ENCODE measurements around the gene VAMP3.
"Not testable (repeated sequence)": the region's sequence is repeated elsewhere in the genome, so short reads cannot be mapped to it uniquely, and the experiment has no call there.

VAMP3 gene

GRCh38 chr1:7783826-7784491, 12.9 kb downstream of the VAMP3 start, which contains the start of gene PER3:
PER3 (plus strand) TSS chr1:7784291; CDS start chr1:7784878, 587 bp downstream.
- Histone ChIP-seq H3K9me3 (ENCODE audit: control insufficient read depth, low read length) (no peaks in the 10 kb centered on the region), H3K4me3 (ENCODE audit: extremely low read depth, insufficient read depth, low read length, poor library complexity, severe bottlenecking) (peak within 1 kb of the TSS; percentile 42), H3K27ac (ENCODE audit: low read depth, low read length, severe bottlenecking) (peak within 1 kb of the TSS; percentile 48), H3K4me1 (ENCODE audit: control insufficient read depth, insufficient read depth, low read length, poor library complexity, severe bottlenecking) (no peaks in the 10 kb centered on the region), H3K36me3 (ENCODE audit: control insufficient read depth, insufficient read depth, low read length) (peaks cover 31% of the 10 kb centered on the region)
- WGBS, 2 experiments (ENCODE audit: insufficient coverage in 2 of 2) = 1 to 2% methylated on average over 58 to 69 of the region's 90 CpGs

GRCh38 chr1:7784492-7785071, 13.5 kb downstream of the VAMP3 start:
- 63 to 80% methylated on average over 31 to 51 of the region's 52 CpGs for WGBS, 2 experiments (ENCODE audit: insufficient coverage in 2 of 2)
- H3K4me1 ChIP-seq (ENCODE audit: control insufficient read depth, insufficient read depth, low read length, poor library complexity, severe bottlenecking) = no peaks in the 10 kb centered on the region
- peaks cover 4% of the 10 kb centered on the region for H3K9me3 ChIP-seq (ENCODE audit: control insufficient read depth, low read length)
- H3K27ac ChIP-seq (ENCODE audit: low read depth, low read length, severe bottlenecking) = peak overlapping the region; percentile 48
- peak overlapping the region; percentile 30 for H3K4me3 ChIP-seq (ENCODE audit: extremely low read depth, insufficient read depth, low read length, poor library complexity, severe bottlenecking)
- peaks cover 31% of the 10 kb centered on the region for H3K36me3 ChIP-seq (ENCODE audit: control insufficient read depth, insufficient read depth, low read length)

GRCh38 chr1:7785108-7785507, 14.0 kb downstream of the VAMP3 start:
- Histone ChIP-seq H3K27ac (ENCODE audit: low read depth, low read length, severe bottlenecking) (no peak overlapping the region), H3K36me3 (ENCODE audit: control insufficient read depth, insufficient read depth, low read length) (peaks cover 30% of the 10 kb centered on the region), H3K4me1 (ENCODE audit: control insufficient read depth, insufficient read depth, low read length, poor library complexity, severe bottlenecking) (no peaks in the 10 kb centered on the region), H3K4me3 (ENCODE audit: extremely low read depth, insufficient read depth, low read length, poor library complexity, severe bottlenecking) (no peak overlapping the region), H3K9me3 (ENCODE audit: control insufficient read depth, low read length) (peaks cover 10% of the 10 kb centered on the region)
- 93 to 95% methylated on average over 6 of the region's 7 CpGs for WGBS, 2 experiments (ENCODE audit: insufficient coverage in 2 of 2)

GRCh38 chr1:7786795-7787194, 15.7 kb downstream of the VAMP3 start:
- Histone ChIP-seq H3K9me3 (ENCODE audit: control insufficient read depth, low read length) (peaks cover 25% of the 10 kb centered on the region), H3K27ac (ENCODE audit: low read depth, low read length, severe bottlenecking) (no peak overlapping the region), H3K4me1 (ENCODE audit: control insufficient read depth, insufficient read depth, low read length, poor library complexity, severe bottlenecking) (no peaks in the 10 kb centered on the region), H3K4me3 (ENCODE audit: extremely low read depth, insufficient read depth, low read length, poor library complexity, severe bottlenecking) (no peak overlapping the region), H3K36me3 (ENCODE audit: control insufficient read depth, insufficient read depth, low read length) (peaks cover 23% of the 10 kb centered on the region)
- WGBS, 2 experiments (ENCODE audit: insufficient coverage in 2 of 2) = 92 to 100% methylated on average over 3 to 4 of the region's 5 CpGs

GRCh38 chr1:7789828-7790227, 18.7 kb downstream of the VAMP3 start:
- WGBS, 2 experiments (ENCODE audit: insufficient coverage in 2 of 2) = 72 to 91% methylated on average over 4 of the region's 5 CpGs
- peaks cover 30% of the 10 kb centered on the region for H3K36me3 ChIP-seq (ENCODE audit: control insufficient read depth, insufficient read depth, low read length)
- peaks cover 36% of the 10 kb centered on the region for H3K9me3 ChIP-seq (ENCODE audit: control insufficient read depth, low read length)
- H3K27ac ChIP-seq (ENCODE audit: low read depth, low read length, severe bottlenecking) = no peak overlapping the region
- H3K4me1 ChIP-seq (ENCODE audit: control insufficient read depth, insufficient read depth, low read length, poor library complexity, severe bottlenecking) = no peaks in the 10 kb centered on the region
- no peak overlapping the region for H3K4me3 ChIP-seq (ENCODE audit: extremely low read depth, insufficient read depth, low read length, poor library complexity, severe bottlenecking)

GRCh38 chr1:7791027-7791426, 19.9 kb downstream of the VAMP3 start:
- not testable (repeated sequence) for H3K27ac ChIP-seq (ENCODE audit: low read depth, low read length, severe bottlenecking); H3K4me1 ChIP-seq (ENCODE audit: control insufficient read depth, insufficient read depth, low read length, poor library complexity, severe bottlenecking); H3K4me3 ChIP-seq (ENCODE audit: extremely low read depth, insufficient read depth, low read length, poor library complexity, severe bottlenecking)
- H3K36me3 ChIP-seq (ENCODE audit: control insufficient read depth, insufficient read depth, low read length) = peaks cover 27% of the 10 kb centered on the region
- peaks cover 36% of the 10 kb centered on the region for H3K9me3 ChIP-seq (ENCODE audit: control insufficient read depth, low read length)
- 88 to 100% methylated on average over 1 to 3 of the region's 3 CpGs for WGBS, 2 experiments (ENCODE audit: insufficient coverage in 2 of 2)

GRCh38 chr1:7795406-7795805, 24.3 kb downstream of the VAMP3 start:
- H3K4me3 ChIP-seq (ENCODE audit: extremely low read depth, insufficient read depth, low read length, poor library complexity, severe bottlenecking) = no peak overlapping the region
- peaks cover 23% of the 10 kb centered on the region for H3K9me3 ChIP-seq (ENCODE audit: control insufficient read depth, low read length)
- H3K4me1 ChIP-seq (ENCODE audit: control insufficient read depth, insufficient read depth, low read length, poor library complexity, severe bottlenecking) = no peaks in the 10 kb centered on the region
- WGBS, 2 experiments (ENCODE audit: insufficient coverage in 2 of 2) = 83 to 92% methylated on average over 9 of the region's 12 CpGs
- peaks cover 11% of the 10 kb centered on the region for H3K36me3 ChIP-seq (ENCODE audit: control insufficient read depth, insufficient read depth, low read length)
- H3K27ac ChIP-seq (ENCODE audit: low read depth, low read length, severe bottlenecking) = no peak overlapping the region

GRCh38 chr1:7805460-7805859, 34.4 kb downstream of the VAMP3 start:
- 96% methylated on average over 4 to 5 of the region's 9 CpGs for WGBS, 2 experiments (ENCODE audit: insufficient coverage in 2 of 2)
- no peak overlapping the region for H3K4me3 ChIP-seq (ENCODE audit: extremely low read depth, insufficient read depth, low read length, poor library complexity, severe bottlenecking)
- no peaks in the 10 kb centered on the region for H3K9me3 ChIP-seq (ENCODE audit: control insufficient read depth, low read length)
- peaks cover 5% of the 10 kb centered on the region for H3K36me3 ChIP-seq (ENCODE audit: control insufficient read depth, insufficient read depth, low read length)
- no peak overlapping the region for H3K27ac ChIP-seq (ENCODE audit: low read depth, low read length, severe bottlenecking)
- no peaks in the 10 kb centered on the region for H3K4me1 ChIP-seq (ENCODE audit: control insufficient read depth, insufficient read depth, low read length, poor library complexity, severe bottlenecking)

GRCh38 chr1:7808253-7808844, 37.3 kb downstream of the VAMP3 start:
- Histone ChIP-seq H3K4me1 (ENCODE audit: control insufficient read depth, insufficient read depth, low read length, poor library complexity, severe bottlenecking) (no peaks in the 10 kb centered on the region), H3K9me3 (ENCODE audit: control insufficient read depth, low read length) (peaks cover 5% of the 10 kb centered on the region), H3K4me3 (ENCODE audit: extremely low read depth, insufficient read depth, low read length, poor library complexity, severe bottlenecking) (no peak overlapping the region), H3K36me3 (ENCODE audit: control insufficient read depth, insufficient read depth, low read length) (peaks cover 17% of the 10 kb centered on the region), H3K27ac (ENCODE audit: low read depth, low read length, severe bottlenecking) (no peak overlapping the region)
- no CpG with 5 or more reads among the region's 1 CpG for WGBS, 2 experiments (ENCODE audit: insufficient coverage in 2 of 2)

- Histone ChIP-seq H3K4me3 (ENCODE audit: extremely low read depth, insufficient read depth, low read length, poor library complexity, severe bottlenecking) (no peak overlapping the region), H3K4me1 (ENCODE audit: control insufficient read depth, insufficient read depth, low read length, poor library complexity, severe bottlenecking) (no peaks in the 10 kb centered on the region), H3K27ac (ENCODE audit: low read depth, low read length, severe bottlenecking) (no peak overlapping the region), H3K9me3 (ENCODE audit: control insufficient read depth, low read length) (peaks cover 14% of the 10 kb centered on the region), H3K36me3 (ENCODE audit: control insufficient read depth, insufficient read depth, low read length) (peaks cover 12% of the 10 kb centered on the region)
- WGBS, 2 experiments (ENCODE audit: insufficient coverage in 2 of 2) = 95 to 96% methylated on average over 12 of the region's 13 CpGs
Measured at GRCh38 chr1:7809742-7810141, 38.6 kb downstream of the VAMP3 start.

- WGBS, 2 experiments (ENCODE audit: insufficient coverage in 2 of 2) = 92 to 93% methylated on average over 7 of the region's 7 CpGs
- Histone ChIP-seq H3K4me1 (ENCODE audit: control insufficient read depth, insufficient read depth, low read length, poor library complexity, severe bottlenecking) (no peaks in the 10 kb centered on the region), H3K27ac (ENCODE audit: low read depth, low read length, severe bottlenecking) (no peak overlapping the region), H3K4me3 (ENCODE audit: extremely low read depth, insufficient read depth, low read length, poor library complexity, severe bottlenecking) (no peak overlapping the region), H3K9me3 (ENCODE audit: control insufficient read depth, low read length) (peaks cover 14% of the 10 kb centered on the region), H3K36me3 (ENCODE audit: control insufficient read depth, insufficient read depth, low read length) (peaks cover 12% of the 10 kb centered on the region)
Measured at GRCh38 chr1:7810395-7810794, 39.3 kb downstream of the VAMP3 start.
